GM12878 (cell line): ENCODE data around the gene ARHGAP15. TPM values are rescaled to one million over a fixed set of nuclear protein-coding genes. Genes with fewer than 3 reads are reported as not detected.

Experiments
- ATAC-seq: fragments of 200-7000 bp; cut with Tn5 transposase; 3 replicates; pipeline ENCODE4 v1.9.1; 2020; ENCODE audit warnings: mild to moderate bottlenecking, moderate library complexity
- BruUV-seq: library from RNA; stranded (reverse); fragments of 400-500 nt; replicated peaks from 2 replicates; lab custom pipeline; 2021; lab: Mats Ljungman, UMichigan
- CTCF ChIA-PET: fragments of 300-600 bp; sonication (Branson Sonifier 250); formaldehyde crosslinking; extraction: SDS; loops from one replicate; lab custom pipeline; 2021; ENCODE audit warnings: inconsistent platforms; lab: Yijun Ruan, JAX
- POLR2A ChIA-PET: fragments of 350-600 bp; formaldehyde crosslinking; extraction: SDS; loops from one replicate; lab custom pipeline; 2021; ENCODE audit warnings: inconsistent platforms; lab: Charles Lee
- RAD21 ChIA-PET: fragments of 300-600 bp; sonication (Branson Sonifier 250); formaldehyde crosslinking; loops from one replicate; lab custom pipeline; 2023; ENCODE audit warnings: antibody characterized with exemption; ENCODE audit not compliant: unreplicated experiment; lab: Charles Lee
- SMC1A ChIA-PET: fragments of 300-600 bp; sonication (Branson Sonifier 250); formaldehyde crosslinking; loops from one replicate; lab custom pipeline; 2023; ENCODE audit not compliant: unreplicated experiment, uncharacterized antibody; lab: Charles Lee
- DNase-seq: peaks from one replicate; pipeline ENCODE4 v3.0.0-alpha.2; 2011; ENCODE audit warnings: low read depth, low spot score
- FAIRE-seq: peaks from 3 replicates; lab custom pipeline; 2011; peaks lifted over from hg19 to GRCh38; lab: Jason Lieb, UNC
- H2AFZ ChIP-seq: 2 replicates; pipeline ENCODE4 v1.6.0; 2011; ENCODE audit warnings: low read depth, low read length, control low read depth; ENCODE audit not compliant: control insufficient read depth
- H3K27ac ChIP-seq: 2 replicates; pipeline ENCODE4 v1.5.1; 2011; ENCODE audit warnings: control low read depth; ENCODE audit not compliant: control insufficient read depth, insufficient read depth
- H3K27me3 ChIP-seq, 2 experiments: replicated peaks in 1 of 2; 2 replicates each; pipeline versions ENCODE4 v1.6.0 to v1.6.1; 2011; ENCODE audit warnings: low read length in 1 of 2; ENCODE audit not compliant: control insufficient read depth in 2 of 2, insufficient read depth in 2 of 2
- H3K36me3 ChIP-seq, 2 experiments: 2 replicates each; pipeline ENCODE4 v1.5.1; 2011; ENCODE audit warnings: low read length in 1 of 2; ENCODE audit not compliant: control insufficient read depth in 2 of 2, insufficient read depth in 2 of 2
- H3K4me1 ChIP-seq: 2 replicates; pipeline ENCODE4 v1.6.1; 2011; ENCODE audit warnings: mild to moderate bottlenecking, low read length, moderate library complexity, mixed read lengths; ENCODE audit not compliant: control insufficient read depth, insufficient read depth
- H3K4me2 ChIP-seq: 2 replicates; pipeline ENCODE4 v1.6.0; 2011; ENCODE audit warnings: control low read depth; ENCODE audit not compliant: control insufficient read depth, insufficient read depth
- H3K4me3 ChIP-seq: fragments of 200-600 bp; sonication (generic); 2 replicates; pipeline ENCODE4 v1.5.1; 2016
- H3K79me2 ChIP-seq: 2 replicates; pipeline ENCODE4 v1.6.0; 2011; ENCODE audit warnings: low read length; ENCODE audit not compliant: control insufficient read depth, insufficient read depth
- H3K9ac ChIP-seq: 2 replicates; pipeline ENCODE4 v1.8.0; 2011; ENCODE audit warnings: low read length, control low read depth, mixed read lengths; ENCODE audit not compliant: control insufficient read depth, insufficient read depth
- H3K9me3 ChIP-seq: replicated peaks from 3 replicates; pipeline ENCODE4 v1.5.1; 2011; ENCODE audit warnings: mild to moderate bottlenecking, low read length; ENCODE audit not compliant: control insufficient read depth, insufficient read depth
- H4K20me1 ChIP-seq: 2 replicates; pipeline ENCODE4 v1.6.0; 2011; ENCODE audit not compliant: control insufficient read depth, insufficient read depth
- CBX3 ChIP-seq: fragments of 200-600 bp; sonication (generic); IDR thresholded peaks from 2 replicates; pipeline ENCODE4 v1.6.1; 2016; ENCODE audit warnings: low read depth, borderline replicate concordance
- EP300 ChIP-seq, 2 experiments: fragments of 150-350 bp in 1 of 2; IDR thresholded peaks; 2 replicates each; pipeline ENCODE4 v1.6.1; 2011 to 2012; ENCODE audit warnings: low read depth in 2 of 2, low read length in 2 of 2, borderline replicate concordance in 1 of 2, improper control_type of control experiment in 1 of 2, inconsistent platforms in 1 of 2; ENCODE audit not compliant: control insufficient read depth in 1 of 2
- FOXK2 ChIP-seq: fragments of 450-650 bp; IDR thresholded peaks from 2 replicates; pipeline ENCODE4 v1.6.1; 2017; ENCODE audit warnings: mild to moderate bottlenecking, moderate library complexity
- KLF5 ChIP-seq: fragments of 450-650 bp; IDR thresholded peaks from 2 replicates; pipeline ENCODE4 v1.6.1; 2014; ENCODE audit warnings: mild to moderate bottlenecking; ENCODE audit not compliant: partially characterized antibody
- MTA3 ChIP-seq: IDR thresholded peaks from 2 replicates; pipeline ENCODE4 v1.6.1; 2012; ENCODE audit warnings: low read length, inconsistent platforms, borderline replicate concordance
- NFIC ChIP-seq: IDR thresholded peaks from 2 replicates; pipeline ENCODE4 v1.6.1; 2012; ENCODE audit warnings: low read depth, mild to moderate bottlenecking, inconsistent platforms, low read length, moderate library complexity
- RB1 ChIP-seq: fragments of 450-650 bp; formaldehyde crosslinking; IDR thresholded peaks from 2 replicates; pipeline ENCODE4 v1.6.1; 2017; ENCODE audit warnings: mild to moderate bottlenecking, borderline replicate concordance
- RELA ChIP-seq: fragments of 450-650 bp; IDR thresholded peaks from 2 replicates; pipeline ENCODE4 v1.8.0; 2014; ENCODE audit warnings: borderline replicate concordance; ENCODE audit not compliant: partially characterized antibody
- SMC3 ChIP-seq: IDR thresholded peaks from 2 replicates; pipeline ENCODE4 v1.6.1; 2011; ENCODE audit warnings: low read length, improper control_type of control experiment, borderline replicate concordance
- STAT3 ChIP-seq: IDR thresholded peaks from 2 replicates; pipeline ENCODE4 v1.6.1; 2011; ENCODE audit warnings: low read depth, low read length, improper control_type of control experiment
- TCF12 ChIP-seq: IDR thresholded peaks from 2 replicates; pipeline ENCODE4 v1.6.1; 2011; ENCODE audit warnings: low read depth, mild to moderate bottlenecking, low read length
- YBX1 ChIP-seq: fragments of 450-650 bp; IDR thresholded peaks from 2 replicates; pipeline ENCODE4 v1.6.1; 2016; ENCODE audit warnings: antibody characterized with exemption
- ZBED1 ChIP-seq: IDR thresholded peaks from 2 replicates; pipeline ENCODE4 v1.6.1; 2016; ENCODE audit warnings: borderline replicate concordance
- WGBS: methylation state at CpG from one replicate; pipeline ENCODE4 v1.1.6; 2016; ENCODE audit warnings: low lambda C conversion rate; ENCODE audit not compliant: insufficient replicate concordance, insufficient coverage; ENCODE audit errors: missing lambda C conversion rate; 5-methylcytosine and 5-hydroxymethylcytosine counted together
- in situ Hi-C: fragments of 300-500 bp; cut with MboI; formaldehyde crosslinking; loops from 9 replicates; pipeline ENCODE4 v1.14.3; 2018; ENCODE audit warnings: mixed read lengths
- intact Hi-C: fragments of 100-400 bp; cut with micrococcal nuclease; formaldehyde crosslinking; loops from one replicate; pipeline ENCODE4 v1.14.2; 2022; ENCODE audit not compliant: unreplicated experiment
- polyA plus RNA-seq, 11 experiments: library from polyadenylated mRNA; depleted of rRNA in 4 of 11; unstranded in 6 of 11; stranded (reverse) in 5 of 11; fragments of >200 nt; fragmentation: Nextera tagmentation in 4 of 11; fragmentation: Illumina TruSeq in 1 of 11; extraction: Ambion mirVana in 4 of 11; extraction: Trizol in 1 of 11; gene quantifications; 1 replicate in 1 of 11; 2 replicates in 10 of 11; pipeline versions ENCODE4 v1.2.1 to v1.2.3, GENCODE V29; 2011 to 2016; ENCODE audit warnings: inconsistent platforms in 2 of 11, missing spikeins in 2 of 11, low read depth in 1 of 11
- total RNA-seq, 4 experiments: library from RNA; depleted of rRNA in 3 of 4; stranded (reverse); fragments of >200 nt in 3 of 4; fragmentation: Illumina TruSeq in 1 of 4; extraction: Trizol in 1 of 4; gene quantifications; 2 replicates each; pipeline versions ENCODE4 v1.2.1 to v1.2.3, GENCODE V29; 2013 to 2021
- TF ChIP-seq, protein P1 (sequence below): IDR thresholded peaks from 2 replicates; pipeline ENCODE4 v1.6.1; 2011; ENCODE audit warnings: low read depth, mild to moderate bottlenecking, low read length, moderate library complexity, borderline replicate concordance; ENCODE audit errors: extremely low read depth
- TF ChIP-seq, protein P2 (sequence below): fragments of 450-650 bp; IDR thresholded peaks from 2 replicates; pipeline ENCODE4 v1.6.1; 2016; ENCODE audit warnings: mild to moderate bottlenecking, moderate library complexity, borderline replicate concordance
- TF ChIP-seq, protein P3 (sequence below): fragments of 450-650 bp; IDR thresholded peaks from 2 replicates; pipeline ENCODE4 v1.6.1; 2014; ENCODE audit warnings: mild to moderate bottlenecking

ARHGAP15 gene
- total and polyA plus RNA-seq, 10 of the 15 experiments (the other 5 are each of a cell fraction or from before 2014, with no cell fraction given), result 38.0 to 92.6 (median 66.7) TPM

DNA sequence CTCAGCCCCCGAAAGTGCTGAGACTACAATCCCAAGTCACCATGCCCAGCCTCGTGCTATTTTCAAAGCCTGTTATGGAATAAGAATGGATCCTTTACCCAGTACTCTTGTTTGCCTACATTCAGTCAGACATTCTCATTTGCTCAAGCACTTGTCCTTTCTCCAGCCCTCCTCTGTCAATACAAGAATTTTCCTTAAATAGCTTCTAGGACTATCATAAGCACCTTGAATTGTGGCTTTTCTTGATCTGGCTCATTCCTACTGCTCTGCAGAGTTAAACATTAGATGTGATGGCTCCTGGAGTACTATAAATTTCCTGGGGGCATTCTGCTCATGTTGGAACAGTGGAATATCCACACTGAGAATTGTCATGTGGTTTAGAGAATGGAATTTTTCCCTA is 506.1 kb downstream of the ARHGAP15 start (continued):
- TF ChIP-seq EP300 (IDR thresholded peaks at IDR 0.05; ENCODE audit: borderline replicate concordance in 1 of 2, control insufficient read depth in 1 of 2, low read depth in 2 of 2, low read length in 2 of 2) (no peak), CBX3 (no peak), TCF12 (no peak), NFIC (no peak)
- TF ChIP-seq, protein P1, sequence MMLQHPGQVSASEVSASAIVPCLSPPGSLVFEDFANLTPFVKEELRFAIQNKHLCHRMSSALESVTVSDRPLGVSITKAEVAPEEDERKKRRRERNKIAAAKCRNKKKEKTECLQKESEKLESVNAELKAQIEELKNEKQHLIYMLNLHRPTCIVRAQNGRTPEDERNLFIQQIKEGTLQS, result no peak
- TF ChIP-seq, protein P2, sequence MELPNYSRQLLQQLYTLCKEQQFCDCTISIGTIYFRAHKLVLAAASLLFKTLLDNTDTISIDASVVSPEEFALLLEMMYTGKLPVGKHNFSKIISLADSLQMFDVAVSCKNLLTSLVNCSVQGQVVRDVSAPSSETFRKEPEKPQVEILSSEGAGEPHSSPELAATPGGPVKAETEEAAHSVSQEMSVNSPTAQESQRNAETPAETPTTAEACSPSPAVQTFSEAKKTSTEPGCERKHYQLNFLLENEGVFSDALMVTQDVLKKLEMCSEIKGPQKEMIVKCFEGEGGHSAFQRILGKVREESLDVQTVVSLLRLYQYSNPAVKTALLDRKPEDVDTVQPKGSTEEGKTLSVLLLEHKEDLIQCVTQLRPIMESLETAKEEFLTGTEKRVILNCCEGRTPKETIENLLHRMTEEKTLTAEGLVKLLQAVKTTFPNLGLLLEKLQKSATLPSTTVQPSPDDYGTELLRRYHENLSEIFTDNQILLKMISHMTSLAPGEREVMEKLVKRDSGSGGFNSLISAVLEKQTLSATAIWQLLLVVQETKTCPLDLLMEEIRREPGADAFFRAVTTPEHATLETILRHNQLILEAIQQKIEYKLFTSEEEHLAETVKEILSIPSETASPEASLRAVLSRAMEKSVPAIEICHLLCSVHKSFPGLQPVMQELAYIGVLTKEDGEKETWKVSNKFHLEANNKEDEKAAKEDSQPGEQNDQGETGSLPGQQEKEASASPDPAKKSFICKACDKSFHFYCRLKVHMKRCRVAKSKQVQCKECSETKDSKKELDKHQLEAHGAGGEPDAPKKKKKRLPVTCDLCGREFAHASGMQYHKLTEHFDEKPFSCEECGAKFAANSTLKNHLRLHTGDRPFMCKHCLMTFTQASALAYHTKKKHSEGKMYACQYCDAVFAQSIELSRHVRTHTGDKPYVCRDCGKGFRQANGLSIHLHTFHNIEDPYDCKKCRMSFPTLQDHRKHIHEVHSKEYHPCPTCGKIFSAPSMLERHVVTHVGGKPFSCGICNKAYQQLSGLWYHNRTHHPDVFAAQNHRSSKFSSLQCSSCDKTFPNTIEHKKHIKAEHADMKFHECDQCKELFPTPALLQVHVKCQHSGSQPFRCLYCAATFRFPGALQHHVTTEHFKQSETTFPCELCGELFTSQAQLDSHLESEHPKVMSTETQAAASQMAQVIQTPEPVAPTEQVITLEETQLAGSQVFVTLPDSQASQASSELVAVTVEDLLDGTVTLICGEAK, result no peak

DNA sequence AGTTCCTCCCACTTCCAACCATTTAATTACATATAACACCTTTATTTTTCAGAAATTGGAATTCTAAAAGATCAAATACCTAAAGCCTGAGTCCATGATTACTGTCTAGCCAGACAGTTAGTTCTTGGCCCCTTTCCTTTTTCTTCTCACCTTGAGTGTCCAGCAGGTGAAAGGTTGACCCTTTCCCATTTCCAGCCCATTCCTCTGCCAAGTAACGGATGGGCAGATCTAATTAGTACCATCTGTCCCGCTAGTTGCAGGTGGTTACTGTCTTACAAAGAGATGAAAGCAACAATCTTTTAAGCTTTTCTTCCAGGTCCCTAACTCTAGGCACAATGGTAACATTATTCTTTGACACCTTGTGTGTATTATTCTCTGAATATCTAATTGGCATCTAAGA is 506.7 kb downstream of the ARHGAP15 start:
- H4K20me1 ChIP-seq, result no peaks in the 10 kb centered on the region
- ATAC-seq (no peak), DNase-seq (no peak), FAIRE-seq (no peak)
- ChIA-PET CTCF (interaction anchor here (0.7 kb wide), 1 partner anchor 1155 kb away, joined by 3 read pairs; no protein-coding TSS in a partner anchor), SMC1A (no interaction called here), POLR2A (no interaction called here), RAD21 (no interaction called here)
- H3K4me2 ChIP-seq, result no peak overlapping the region
- no peak overlapping the region for H3K9ac ChIP-seq
- H3K4me1 ChIP-seq, result no peaks in the 10 kb centered on the region
- no TSS peak for BruUV-seq
- peaks cover 2% of the 10 kb centered on the region; the same call in 2 of the 3 replicates for H3K9me3 ChIP-seq
- H3K27me3 ChIP-seq, result no peaks in the 10 kb centered on the region
- 94% methylated on average over 2 of the region's 2 CpGs for WGBS
- H3K4me3 ChIP-seq, result no peak overlapping the region
- no peaks in the 10 kb centered on the region for H3K79me2 ChIP-seq
- H3K36me3 ChIP-seq, result no peaks in the 10 kb centered on the region
- no peak overlapping the region for H3K27ac ChIP-seq
- in situ Hi-C loops (no loop called here), intact Hi-C loops (no loop called here)
- H2AFZ ChIP-seq, result no peak overlapping the region
- TF ChIP-seq KLF5, result no peak
- no peak for TF ChIP-seq RB1
- no peak for TF ChIP-seq MTA3
- no peak for TF ChIP-seq FOXK2
- TF ChIP-seq RELA, result no peak
- no peak for TF ChIP-seq YBX1
- TF ChIP-seq, protein P1, result no peak
- no peak for TF ChIP-seq SMC3
- TF ChIP-seq, protein P3, sequence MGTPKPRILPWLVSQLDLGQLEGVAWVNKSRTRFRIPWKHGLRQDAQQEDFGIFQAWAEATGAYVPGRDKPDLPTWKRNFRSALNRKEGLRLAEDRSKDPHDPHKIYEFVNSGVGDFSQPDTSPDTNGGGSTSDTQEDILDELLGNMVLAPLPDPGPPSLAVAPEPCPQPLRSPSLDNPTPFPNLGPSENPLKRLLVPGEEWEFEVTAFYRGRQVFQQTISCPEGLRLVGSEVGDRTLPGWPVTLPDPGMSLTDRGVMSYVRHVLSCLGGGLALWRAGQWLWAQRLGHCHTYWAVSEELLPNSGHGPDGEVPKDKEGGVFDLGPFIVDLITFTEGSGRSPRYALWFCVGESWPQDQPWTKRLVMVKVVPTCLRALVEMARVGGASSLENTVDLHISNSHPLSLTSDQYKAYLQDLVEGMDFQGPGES, result no peak
- TF ChIP-seq ZBED1, result no peak
- TF ChIP-seq STAT3, result no peak
